WTC11 (cell line): ENCODE results near the gene SLC7A8. TPM values are rescaled to one million over a fixed set of nuclear protein-coding genes. Genes with fewer than 3 reads are reported as not detected.

ENCODE experiments used
- ATAC-seq: fragments of 200-7000 bp; cut with Tn5 transposase; 2 replicates; pipeline ENCODE4 v1.10.0; 2021; ENCODE audit warnings: mild to moderate bottlenecking, moderate library complexity
- Bru-seq: library from RNA; stranded (reverse); fragments of 400-500 nt; gene quantifications from one replicate; lab custom pipeline; 2021; lab: Mats Ljungman, UMichigan
- CTCF ChIA-PET: fragments of 300-600 bp; sonication (Branson Sonifier 250); formaldehyde crosslinking; loops from one replicate; lab custom pipeline; 2021; ENCODE audit warnings: antibody characterized with exemption; lab: Charles Lee
- POLR2A ChIA-PET: fragments of 350-600 bp; sonication (Branson Sonifier 250); formaldehyde crosslinking; loops from one replicate; lab custom pipeline; 2021; ENCODE audit warnings: antibody characterized with exemption; lab: Charles Lee
- DNase-seq: peaks from one replicate; pipeline ENCODE4 v3.0.0; 2021; ENCODE audit warnings: low spot score
- H3K27ac Mint-ChIP-seq: 2 replicates; pipeline ENCODE4 v1.8.0; 2021; ENCODE audit warnings: mixed read lengths
- H3K27me3 Mint-ChIP-seq: 2 replicates; pipeline ENCODE4 v1.8.0; 2021; ENCODE audit warnings: low read depth, mild to moderate bottlenecking, moderate library complexity, mixed read lengths
- H3K36me3 Mint-ChIP-seq: 2 replicates; pipeline ENCODE4 v1.8.0; 2021; ENCODE audit warnings: mixed read lengths
- H3K4me1 Mint-ChIP-seq: 2 replicates; pipeline ENCODE4 v1.8.0; 2022; ENCODE audit warnings: mixed read lengths
- H3K4me3 Mint-ChIP-seq: 2 replicates; pipeline ENCODE4 v1.8.0; 2021; ENCODE audit warnings: mild to moderate bottlenecking, moderate library complexity, mixed read lengths
- H3K9me3 Mint-ChIP-seq: 2 replicates; pipeline ENCODE4 v1.8.0; 2021; ENCODE audit warnings: mixed read lengths
- CDX4 ChIP-seq: fragments of 250-450 bp; sonication (Bioruptor Pico); IDR thresholded peaks from 2 replicates; pipeline ENCODE4 v1.9.0; 2021; ENCODE audit warnings: moderate library complexity, mild to moderate bottlenecking, inconsistent platforms, borderline replicate concordance
- E2F4 ChIP-seq: sonication (generic); formaldehyde crosslinking; IDR thresholded peaks from 2 replicates; pipeline ENCODE4 v1.8.1; 2022; ENCODE audit warnings: low read depth, mild to moderate bottlenecking, moderate library complexity, missing genetic modification reagents, borderline replicate concordance
- ESRRA ChIP-seq: sonication (generic); formaldehyde crosslinking; IDR thresholded peaks from 2 replicates; pipeline ENCODE4 v1.8.1; 2022; ENCODE audit warnings: mild to moderate bottlenecking, missing genetic modification reagents, borderline replicate concordance
- FOXK1 ChIP-seq: sonication (generic); formaldehyde crosslinking; IDR thresholded peaks from 2 replicates; pipeline ENCODE4 v1.8.0; 2022; ENCODE audit warnings: mild to moderate bottlenecking, moderate library complexity, missing genetic modification reagents
- HMGXB4 ChIP-seq: sonication (generic); formaldehyde crosslinking; IDR thresholded peaks from 2 replicates; pipeline ENCODE4 v1.8.1; 2023; ENCODE audit warnings: mild to moderate bottlenecking, moderate library complexity, missing genetic modification reagents
- IRF1 ChIP-seq: sonication (generic); formaldehyde crosslinking; IDR thresholded peaks from 2 replicates; pipeline ENCODE4 v1.8.0; 2023; ENCODE audit warnings: missing genetic modification reagents
- NFATC4 ChIP-seq: fragments of 250-450 bp; sonication (Bioruptor Pico); IDR thresholded peaks from 2 replicates; pipeline ENCODE4 v1.9.0; 2021; ENCODE audit warnings: mild to moderate bottlenecking
- RELA ChIP-seq: sonication (generic); formaldehyde crosslinking; IDR thresholded peaks from 2 replicates; pipeline ENCODE4 v1.8.1; 2022; ENCODE audit warnings: missing genetic modification reagents, mild to moderate bottlenecking, borderline replicate concordance
- SMAD3 ChIP-seq: sonication (generic); formaldehyde crosslinking; IDR thresholded peaks from 2 replicates; pipeline ENCODE4 v1.8.0; 2022; ENCODE audit warnings: missing genetic modification reagents, mild to moderate bottlenecking, borderline replicate concordance
- SOX15 ChIP-seq: fragments of 250-450 bp; sonication (Bioruptor Pico); IDR thresholded peaks from 2 replicates; pipeline ENCODE4 v1.9.0; 2021; ENCODE audit warnings: mild to moderate bottlenecking
- SP1 ChIP-seq: sonication (generic); formaldehyde crosslinking; conservative IDR thresholded peaks from 2 replicates; pipeline ENCODE4 v1.8.1; 2022; ENCODE audit warnings: missing genetic modification reagents
- TEAD1 ChIP-seq: sonication (generic); formaldehyde crosslinking; IDR thresholded peaks from 2 replicates; pipeline ENCODE4 v1.8.0; 2022; ENCODE audit warnings: mild to moderate bottlenecking, missing genetic modification reagents
- ZNF138 ChIP-seq: sonication (generic); formaldehyde crosslinking; conservative IDR thresholded peaks from 2 replicates; pipeline ENCODE4 v1.8.1; 2022; ENCODE audit warnings: mild to moderate bottlenecking, moderate library complexity, missing genetic modification reagents
- ZNF219 ChIP-seq: sonication (generic); formaldehyde crosslinking; IDR thresholded peaks from 2 replicates; pipeline ENCODE4 v1.8.0; 2023; ENCODE audit warnings: missing genetic modification reagents, mild to moderate bottlenecking, borderline replicate concordance
- ZNF232 ChIP-seq: sonication (generic); formaldehyde crosslinking; IDR thresholded peaks from 2 replicates; pipeline ENCODE4 v1.8.0; 2022; ENCODE audit warnings: mild to moderate bottlenecking, missing genetic modification reagents
- ZNF281 ChIP-seq: sonication (generic); formaldehyde crosslinking; IDR thresholded peaks from 2 replicates; pipeline ENCODE4 v1.8.0; 2023; ENCODE audit warnings: mild to moderate bottlenecking, missing genetic modification reagents
- ZNF396 ChIP-seq: fragments of 250-450 bp; sonication (Bioruptor Pico); IDR thresholded peaks from 2 replicates; pipeline ENCODE4 v1.8.0; 2021; ENCODE audit warnings: mild to moderate bottlenecking, moderate library complexity, borderline replicate concordance
- ZNF423 ChIP-seq: fragments of 250-450 bp; sonication (Bioruptor Pico); IDR thresholded peaks from 2 replicates; pipeline ENCODE4 v2.1.2; 2022; ENCODE audit warnings: mild to moderate bottlenecking, moderate library complexity
- long read RNA-seq, 3 experiments: library from RNA in 1 of 3; library from capped mRNA in 1 of 3; library from polyadenylated mRNA in 1 of 3; unstranded in 2 of 3; stranded (forward) in 1 of 3; transcript quantifications; one replicate each; pipeline ENCODE4 v2.0.0, GENCODE V29; 2021
- total RNA-seq: library from RNA; stranded (reverse); gene quantifications from 3 replicates; pipeline ENCODE4 v1.2.3, GENCODE V29; 2021
- TF ChIP-seq, protein P1 (sequence below): fragments of 250-450 bp; sonication (Bioruptor Pico); IDR thresholded peaks from 2 replicates; pipeline ENCODE4 v1.9.0; 2021; ENCODE audit warnings: mild to moderate bottlenecking
- TF ChIP-seq, protein P2 (sequence below): fragments of 200-600 bp; IDR thresholded peaks from 2 replicates; pipeline ENCODE4 v1.8.0; 2022; ENCODE audit warnings: antibody characterized with exemption
- TF ChIP-seq, protein P3 (sequence below): sonication (generic); formaldehyde crosslinking; IDR thresholded peaks from 2 replicates; pipeline ENCODE4 v1.8.0; 2022; ENCODE audit warnings: mild to moderate bottlenecking, missing genetic modification reagents

SLC7A8 gene
- total RNA-seq (200 to 207 TPM (median 201 TPM) in 3 replicates), Bru-seq, nascent RNA (percentile 86 among the genes with signal in this experiment)
- long read RNA-seq, experiment 1, full-length matches to known transcripts = 324 of 501 reads
- long read RNA-seq, experiment 1, partial matches to known transcripts = 79 of 501 reads
- long read RNA-seq, experiment 1, other reads (novel, unspliced or antisense) = 98 of 501 reads
- long read RNA-seq, experiment 2, full-length matches to known transcripts = 55 of 220 reads
- long read RNA-seq, experiment 2, partial matches to known transcripts = 47 of 220 reads
- long read RNA-seq, experiment 2, other reads (novel, unspliced or antisense) = 118 of 220 reads
- long read RNA-seq, experiment 3, full-length matches to known transcripts = 4 of 21 reads
- long read RNA-seq, experiment 3, partial matches to known transcripts = 7 of 21 reads
- long read RNA-seq, experiment 3, other reads (novel, unspliced or antisense) = 10 of 21 reads

GRCh38 chr14:23183479-23183878, at the start of gene SLC7A8:
Gene SLC7A8 (minus strand): TSS chr14:23183660. CDS start chr14:23182914, 746 bp downstream.
- Mint-ChIP-seq H3K9me3 (no peaks in the 10 kb centered on the region), H3K27ac (no peak within 1 kb of the TSS; the same call in 1 of the 2 replicates), H3K27me3 (no peaks in the 10 kb centered on the region), H3K4me1 (peaks cover 53% of the 10 kb centered on the region), H3K36me3 (peaks cover 14% of the 10 kb centered on the region; the same call in 1 of the 2 replicates), H3K4me3 (no peak within 1 kb of the TSS)
- DNase-seq (peak; percentile 78), ATAC-seq (peak; percentile 77)
- ChIA-PET CTCF (interaction anchor here (0.8 to 22.4 kb wide), 10 partner anchors 9 to 197 kb away, joined by 3 to 372 read pairs (median 6); partner anchors contain the start of genes ACIN1, C14orf119 and CEBPE), POLR2A (interaction anchor here (1.1 to 1.6 kb wide), 3 partner anchors 22 to 183 kb away, joined by 3 to 5 read pairs (median 5); partner anchors contain the start of genes ACIN1 and C14orf119)
- TF ChIP-seq TEAD1 (CRISPR knock-in tag) = 0 out of 2 replicates have a peak, but pooled peaks have one; percentile 34
- TF ChIP-seq ESRRA (CRISPR knock-in tag) = no peak
- no peak for TF ChIP-seq HMGXB4
- TF ChIP-seq ZNF281 (CRISPR knock-in tag) = 0 out of 2 replicates have a peak, but pooled peaks have one; percentile 32
- no peak for TF ChIP-seq SOX15 (CRISPR knock-in tag)
- no peak for TF ChIP-seq ZNF138 (CRISPR knock-in tag)
- TF ChIP-seq SP1 = peak; percentile 70
- TF ChIP-seq E2F4 (CRISPR knock-in tag) = no peak
- no peak for TF ChIP-seq CDX4 (CRISPR knock-in tag)
- TF ChIP-seq ZNF219 (CRISPR knock-in tag) = no peak
- TF ChIP-seq IRF1 (CRISPR knock-in tag) = no peak
- no peak for TF ChIP-seq NFATC4 (CRISPR knock-in tag)
- TF ChIP-seq, protein P1, sequence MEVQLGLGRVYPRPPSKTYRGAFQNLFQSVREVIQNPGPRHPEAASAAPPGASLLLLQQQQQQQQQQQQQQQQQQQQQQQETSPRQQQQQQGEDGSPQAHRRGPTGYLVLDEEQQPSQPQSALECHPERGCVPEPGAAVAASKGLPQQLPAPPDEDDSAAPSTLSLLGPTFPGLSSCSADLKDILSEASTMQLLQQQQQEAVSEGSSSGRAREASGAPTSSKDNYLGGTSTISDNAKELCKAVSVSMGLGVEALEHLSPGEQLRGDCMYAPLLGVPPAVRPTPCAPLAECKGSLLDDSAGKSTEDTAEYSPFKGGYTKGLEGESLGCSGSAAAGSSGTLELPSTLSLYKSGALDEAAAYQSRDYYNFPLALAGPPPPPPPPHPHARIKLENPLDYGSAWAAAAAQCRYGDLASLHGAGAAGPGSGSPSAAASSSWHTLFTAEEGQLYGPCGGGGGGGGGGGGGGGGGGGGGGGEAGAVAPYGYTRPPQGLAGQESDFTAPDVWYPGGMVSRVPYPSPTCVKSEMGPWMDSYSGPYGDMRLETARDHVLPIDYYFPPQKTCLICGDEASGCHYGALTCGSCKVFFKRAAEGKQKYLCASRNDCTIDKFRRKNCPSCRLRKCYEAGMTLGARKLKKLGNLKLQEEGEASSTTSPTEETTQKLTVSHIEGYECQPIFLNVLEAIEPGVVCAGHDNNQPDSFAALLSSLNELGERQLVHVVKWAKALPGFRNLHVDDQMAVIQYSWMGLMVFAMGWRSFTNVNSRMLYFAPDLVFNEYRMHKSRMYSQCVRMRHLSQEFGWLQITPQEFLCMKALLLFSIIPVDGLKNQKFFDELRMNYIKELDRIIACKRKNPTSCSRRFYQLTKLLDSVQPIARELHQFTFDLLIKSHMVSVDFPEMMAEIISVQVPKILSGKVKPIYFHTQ = 0 out of 2 replicates have a peak, but pooled peaks have one; percentile 30
- TF ChIP-seq ZNF396 (CRISPR knock-in tag) = no peak
- TF ChIP-seq ZNF232 (CRISPR knock-in tag) = no peak
- TF ChIP-seq, protein P2, sequence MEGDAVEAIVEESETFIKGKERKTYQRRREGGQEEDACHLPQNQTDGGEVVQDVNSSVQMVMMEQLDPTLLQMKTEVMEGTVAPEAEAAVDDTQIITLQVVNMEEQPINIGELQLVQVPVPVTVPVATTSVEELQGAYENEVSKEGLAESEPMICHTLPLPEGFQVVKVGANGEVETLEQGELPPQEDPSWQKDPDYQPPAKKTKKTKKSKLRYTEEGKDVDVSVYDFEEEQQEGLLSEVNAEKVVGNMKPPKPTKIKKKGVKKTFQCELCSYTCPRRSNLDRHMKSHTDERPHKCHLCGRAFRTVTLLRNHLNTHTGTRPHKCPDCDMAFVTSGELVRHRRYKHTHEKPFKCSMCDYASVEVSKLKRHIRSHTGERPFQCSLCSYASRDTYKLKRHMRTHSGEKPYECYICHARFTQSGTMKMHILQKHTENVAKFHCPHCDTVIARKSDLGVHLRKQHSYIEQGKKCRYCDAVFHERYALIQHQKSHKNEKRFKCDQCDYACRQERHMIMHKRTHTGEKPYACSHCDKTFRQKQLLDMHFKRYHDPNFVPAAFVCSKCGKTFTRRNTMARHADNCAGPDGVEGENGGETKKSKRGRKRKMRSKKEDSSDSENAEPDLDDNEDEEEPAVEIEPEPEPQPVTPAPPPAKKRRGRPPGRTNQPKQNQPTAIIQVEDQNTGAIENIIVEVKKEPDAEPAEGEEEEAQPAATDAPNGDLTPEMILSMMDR = no peak
- TF ChIP-seq, protein P3, sequence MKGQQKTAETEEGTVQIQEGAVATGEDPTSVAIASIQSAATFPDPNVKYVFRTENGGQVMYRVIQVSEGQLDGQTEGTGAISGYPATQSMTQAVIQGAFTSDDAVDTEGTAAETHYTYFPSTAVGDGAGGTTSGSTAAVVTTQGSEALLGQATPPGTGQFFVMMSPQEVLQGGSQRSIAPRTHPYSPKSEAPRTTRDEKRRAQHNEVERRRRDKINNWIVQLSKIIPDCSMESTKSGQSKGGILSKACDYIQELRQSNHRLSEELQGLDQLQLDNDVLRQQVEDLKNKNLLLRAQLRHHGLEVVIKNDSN (CRISPR knock-in tag) = no peak
- TF ChIP-seq FOXK1 (CRISPR knock-in tag) = 0 out of 2 replicates have a peak, but pooled peaks have one; percentile 52
- TF ChIP-seq SMAD3 (CRISPR knock-in tag) = 0 out of 2 replicates have a peak, but pooled peaks have one; percentile 37
- TF ChIP-seq RELA (CRISPR knock-in tag) = no peak
- no peak for TF ChIP-seq ZNF423 (CRISPR knock-in tag)
